ENCODE results near the gene SEMA5A. TPM values are rescaled to one million over a fixed set of nuclear protein-coding genes. Genes with fewer than 3 reads are reported as not detected.

Gene SEMA5A
- total RNA-seq, 1 experiment from 2014 or later, result 18.6 TPM

GRCh38 chr5:9474219-9475002, 71.5 kb downstream of the SEMA5A start:
- no peak for DNase-seq (ENCODE audit: low read depth)

- DNase-seq (ENCODE audit: low read depth), result no peak
Observed at GRCh38 chr5:9473624-9474023, 72.3 kb downstream of the SEMA5A start.

- DNase-seq (ENCODE audit: low read depth), result no peak
Observed at GRCh38 chr5:9470410-9470809, 75.5 kb downstream of the SEMA5A start.

GRCh38 chr5:9468060-9468388, 77.9 kb downstream of the SEMA5A start:
- DNase-seq (ENCODE audit: low read depth), result peak; percentile 95

- no peak for DNase-seq (ENCODE audit: low read depth)
Observed at GRCh38 chr5:9467199-9468059, 78.4 kb downstream of the SEMA5A start.

- no peak for DNase-seq (ENCODE audit: low read depth)
Observed at GRCh38 chr5:9466697-9467096, 79.2 kb downstream of the SEMA5A start.

- DNase-seq (ENCODE audit: low read depth), result no peak
Observed at GRCh38 chr5:9464478-9464877, 81.4 kb downstream of the SEMA5A start.

GRCh38 chr5:9462109-9462508, 83.8 kb downstream of the SEMA5A start:
- DNase-seq (ENCODE audit: low read depth), result no peak

GRCh38 chr5:9460885-9461645, 84.8 kb downstream of the SEMA5A start:
- DNase-seq (ENCODE audit: low read depth), result no peak

- peak; percentile 85 for DNase-seq (ENCODE audit: low read depth)
Observed at GRCh38 chr5:9456435-9457042, 89.3 kb downstream of the SEMA5A start.

GRCh38 chr5:9455826-9456434, 89.9 kb downstream of the SEMA5A start:
- DNase-seq (ENCODE audit: low read depth), result no peak

GRCh38 chr5:9454491-9454890, 91.4 kb downstream of the SEMA5A start:
- no peak for DNase-seq (ENCODE audit: low read depth)

- DNase-seq (ENCODE audit: low read depth), result peak; percentile 88
Observed at GRCh38 chr5:9454012-9454481, 91.8 kb downstream of the SEMA5A start.

GRCh38 chr5:9453480-9454011, 92.3 kb downstream of the SEMA5A start:
- DNase-seq (ENCODE audit: low read depth), result no peak

- no peak for DNase-seq (ENCODE audit: low read depth)
Observed at GRCh38 chr5:9452181-9452580, 93.7 kb downstream of the SEMA5A start.

- DNase-seq (ENCODE audit: low read depth), result no peak
Observed at GRCh38 chr5:9451037-9451436, 94.8 kb downstream of the SEMA5A start.

GRCh38 chr5:9447691-9448090, 98.2 kb downstream of the SEMA5A start:
- DNase-seq (ENCODE audit: low read depth), result peak; percentile 61

GRCh38 chr5:9445826-9446388, 100.0 kb downstream of the SEMA5A start:
- peak; percentile 50 for DNase-seq (ENCODE audit: low read depth)

GRCh38 chr5:9444346-9444745, 101.5 kb downstream of the SEMA5A start:
- DNase-seq (ENCODE audit: low read depth), result no peak

GRCh38 chr5:9441610-9442009, 104.3 kb downstream of the SEMA5A start:
- no peak for DNase-seq (ENCODE audit: low read depth)

GRCh38 chr5:9440517-9440916, 105.4 kb downstream of the SEMA5A start:
- peak; percentile 90 for DNase-seq (ENCODE audit: low read depth)

All from M059J (cell line).